ENCODE data around the gene C16orf96. TPM values are rescaled to one million over a fixed set of nuclear protein-coding genes. Genes with fewer than 3 reads are reported as not detected.

C16orf96 gene
- total and polyA plus RNA-seq, 4 donors = 0.06 to 0.25 (median 0.08) TPM

DNA sequence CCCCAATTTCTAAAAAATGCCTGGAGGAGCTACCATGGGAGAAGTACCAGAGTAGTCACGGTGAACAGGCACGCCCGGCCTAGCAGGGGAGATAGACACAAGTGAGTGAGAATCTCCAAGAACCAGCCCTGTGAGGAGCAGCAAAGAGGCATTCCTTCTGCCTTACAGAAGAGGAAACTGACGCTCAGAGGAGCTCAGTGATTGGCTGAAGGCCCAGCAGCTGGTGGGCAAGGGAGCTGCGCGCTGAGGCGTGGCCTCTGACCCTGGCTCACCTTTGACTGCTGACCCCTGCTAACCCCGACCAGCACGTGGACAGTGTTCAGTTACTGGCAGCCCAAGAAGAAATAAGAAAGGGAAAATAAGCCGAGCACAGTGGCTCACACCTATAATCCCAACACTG is 1.8 kb downstream of the C16orf96 start:
- 81% methylated on average over 10 of the region's 10 CpGs for WGBS
- Histone ChIP-seq H3K9me3 (ENCODE audit: control insufficient read depth in 4 of 4, low read length in 3 of 4) (no peaks in the 10 kb centered on the region), H3K27ac (ENCODE audit: low read depth in 1 of 2, low read length in 2 of 2) (no peak overlapping the region), H3K36me3 (ENCODE audit: control insufficient read depth in 4 of 4, insufficient read depth in 3 of 4, low read depth in 1 of 4, low read length in 3 of 4) (no peaks in the 10 kb centered on the region), H3K27me3 (ENCODE audit: control insufficient read depth in 4 of 4, insufficient read depth in 4 of 4, low read length in 3 of 4) (no peaks in the 10 kb centered on the region), H3K4me3 (ENCODE audit: low read depth in 1 of 3, low read length in 3 of 3) (no peak overlapping the region), H3K9ac (ENCODE audit: low read depth in 1 of 2, low read length in 2 of 2) (no peak overlapping the region), H3K4me1 (ENCODE audit: control insufficient read depth in 4 of 4, insufficient read depth in 4 of 4, low read length in 3 of 4) (no peaks in the 10 kb centered on the region)
- TF ChIP-seq CTCF (IDR thresholded peaks at IDR 0.05; ENCODE audit: low read depth, low read length, missing input control) (no peak), HNF4G (IDR thresholded peaks at IDR 0.05) (no peak), JUND (IDR thresholded peaks at IDR 0.05) (no peak), EGR1 (IDR thresholded peaks at IDR 0.05; ENCODE audit: low read depth in 2 of 2) (no peak), RXRA (IDR thresholded peaks at IDR 0.05) (no peak), SP1 (IDR thresholded peaks at IDR 0.05) (no peak), FOXA2 (IDR thresholded peaks at IDR 0.05) (no peak), TAF1 (conservative IDR thresholded peaks at IDR 0.05) (no peak), HNF4A (conservative IDR thresholded peaks at IDR 0.05) (no peak), ATF3 (IDR thresholded peaks at IDR 0.05) (no peak), NR2F2 (IDR thresholded peaks at IDR 0.05) (no peak), FOXA1 (IDR thresholded peaks at IDR 0.05) (no peak), YY1 (IDR thresholded peaks at IDR 0.05) (no peak)
- TF ChIP-seq, protein P1, sequence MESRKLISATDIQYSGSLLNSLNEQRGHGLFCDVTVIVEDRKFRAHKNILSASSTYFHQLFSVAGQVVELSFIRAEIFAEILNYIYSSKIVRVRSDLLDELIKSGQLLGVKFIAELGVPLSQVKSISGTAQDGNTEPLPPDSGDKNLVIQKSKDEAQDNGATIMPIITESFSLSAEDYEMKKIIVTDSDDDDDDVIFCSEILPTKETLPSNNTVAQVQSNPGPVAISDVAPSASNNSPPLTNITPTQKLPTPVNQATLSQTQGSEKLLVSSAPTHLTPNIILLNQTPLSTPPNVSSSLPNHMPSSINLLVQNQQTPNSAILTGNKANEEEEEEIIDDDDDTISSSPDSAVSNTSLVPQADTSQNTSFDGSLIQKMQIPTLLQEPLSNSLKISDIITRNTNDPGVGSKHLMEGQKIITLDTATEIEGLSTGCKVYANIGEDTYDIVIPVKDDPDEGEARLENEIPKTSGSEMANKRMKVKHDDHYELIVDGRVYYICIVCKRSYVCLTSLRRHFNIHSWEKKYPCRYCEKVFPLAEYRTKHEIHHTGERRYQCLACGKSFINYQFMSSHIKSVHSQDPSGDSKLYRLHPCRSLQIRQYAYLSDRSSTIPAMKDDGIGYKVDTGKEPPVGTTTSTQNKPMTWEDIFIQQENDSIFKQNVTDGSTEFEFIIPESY (IDR thresholded peaks at IDR 0.05) = no peak
- TF ChIP-seq, protein P2, sequence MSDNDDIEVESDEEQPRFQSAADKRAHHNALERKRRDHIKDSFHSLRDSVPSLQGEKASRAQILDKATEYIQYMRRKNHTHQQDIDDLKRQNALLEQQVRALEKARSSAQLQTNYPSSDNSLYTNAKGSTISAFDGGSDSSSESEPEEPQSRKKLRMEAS (IDR thresholded peaks at IDR 0.05) = no peak
- TF ChIP-seq, protein P3, sequence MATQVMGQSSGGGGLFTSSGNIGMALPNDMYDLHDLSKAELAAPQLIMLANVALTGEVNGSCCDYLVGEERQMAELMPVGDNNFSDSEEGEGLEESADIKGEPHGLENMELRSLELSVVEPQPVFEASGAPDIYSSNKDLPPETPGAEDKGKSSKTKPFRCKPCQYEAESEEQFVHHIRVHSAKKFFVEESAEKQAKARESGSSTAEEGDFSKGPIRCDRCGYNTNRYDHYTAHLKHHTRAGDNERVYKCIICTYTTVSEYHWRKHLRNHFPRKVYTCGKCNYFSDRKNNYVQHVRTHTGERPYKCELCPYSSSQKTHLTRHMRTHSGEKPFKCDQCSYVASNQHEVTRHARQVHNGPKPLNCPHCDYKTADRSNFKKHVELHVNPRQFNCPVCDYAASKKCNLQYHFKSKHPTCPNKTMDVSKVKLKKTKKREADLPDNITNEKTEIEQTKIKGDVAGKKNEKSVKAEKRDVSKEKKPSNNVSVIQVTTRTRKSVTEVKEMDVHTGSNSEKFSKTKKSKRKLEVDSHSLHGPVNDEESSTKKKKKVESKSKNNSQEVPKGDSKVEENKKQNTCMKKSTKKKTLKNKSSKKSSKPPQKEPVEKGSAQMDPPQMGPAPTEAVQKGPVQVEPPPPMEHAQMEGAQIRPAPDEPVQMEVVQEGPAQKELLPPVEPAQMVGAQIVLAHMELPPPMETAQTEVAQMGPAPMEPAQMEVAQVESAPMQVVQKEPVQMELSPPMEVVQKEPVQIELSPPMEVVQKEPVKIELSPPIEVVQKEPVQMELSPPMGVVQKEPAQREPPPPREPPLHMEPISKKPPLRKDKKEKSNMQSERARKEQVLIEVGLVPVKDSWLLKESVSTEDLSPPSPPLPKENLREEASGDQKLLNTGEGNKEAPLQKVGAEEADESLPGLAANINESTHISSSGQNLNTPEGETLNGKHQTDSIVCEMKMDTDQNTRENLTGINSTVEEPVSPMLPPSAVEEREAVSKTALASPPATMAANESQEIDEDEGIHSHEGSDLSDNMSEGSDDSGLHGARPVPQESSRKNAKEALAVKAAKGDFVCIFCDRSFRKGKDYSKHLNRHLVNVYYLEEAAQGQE (IDR thresholded peaks at IDR 0.05) = no peak
- no peak for DNase-seq (ENCODE audit: low spot score)

GRCh38 chr16:4561596-4561995 is 5.5 kb downstream of the C16orf96 start:
- Histone ChIP-seq H3K4me1 (ENCODE audit: control insufficient read depth in 4 of 4, insufficient read depth in 4 of 4, low read length in 3 of 4) (no peaks in the 10 kb centered on the region), H3K9ac (ENCODE audit: low read depth in 1 of 2, low read length in 2 of 2) (no peak overlapping the region), H3K4me3 (ENCODE audit: low read depth in 1 of 3, low read length in 3 of 3) (no peak overlapping the region), H3K9me3 (ENCODE audit: control insufficient read depth in 4 of 4, low read length in 3 of 4) (no peaks in the 10 kb centered on the region), H3K27me3 (ENCODE audit: control insufficient read depth in 4 of 4, insufficient read depth in 4 of 4, low read length in 3 of 4) (no peaks in the 10 kb centered on the region), H3K27ac (ENCODE audit: low read depth in 1 of 2, low read length in 2 of 2) (no peak overlapping the region), H3K36me3 (ENCODE audit: control insufficient read depth in 4 of 4, insufficient read depth in 3 of 4, low read depth in 1 of 4, low read length in 3 of 4) (no peaks in the 10 kb centered on the region)
- no peak for DNase-seq (ENCODE audit: low spot score)
- WGBS = 82% methylated on average over 9 of the region's 9 CpGs
- TF ChIP-seq, protein P1 (IDR thresholded peaks at IDR 0.05) = no peak
- TF ChIP-seq, protein P3 (IDR thresholded peaks at IDR 0.05) = no peak
- no peak for TF ChIP-seq FOXA2 (IDR thresholded peaks at IDR 0.05)
- no peak for TF ChIP-seq YY1 (IDR thresholded peaks at IDR 0.05)
- TF ChIP-seq RAD21 (IDR thresholded peaks at IDR 0.05) = no peak
- TF ChIP-seq HNF4A (conservative IDR thresholded peaks at IDR 0.05) = no peak
- TF ChIP-seq JUND (IDR thresholded peaks at IDR 0.05) = no peak

Data from liver (tissue), 9 donors.